Endothelial cell of umbilical vein (primary cell): ENCODE data around the gene PSMB9. TPM values are rescaled to one million over a fixed set of nuclear protein-coding genes. Genes with fewer than 3 reads are reported as not detected.
"Not testable (repeated sequence)": the region's sequence is repeated elsewhere in the genome, so short reads cannot be mapped to it uniquely, and the experiment has no call there.

Experiments used
- BruUV-seq: library from RNA; stranded (reverse); fragments of 400-500 nt; replicated peaks from 2 replicates; lab custom pipeline; 2021; lab: Mats Ljungman, UMichigan
- CTCF ChIA-PET: fragments of 300-600, 350-600 bp; sonication (Branson Sonifier 250); formaldehyde crosslinking; loops from one replicate; lab custom pipeline; 2021; ENCODE audit warnings: antibody characterized with exemption, inconsistent platforms; lab: Charles Lee
- POLR2A ChIA-PET: fragments of 300-600, 350-600 bp; sonication (Branson Sonifier 250); formaldehyde crosslinking; loops from one replicate; lab custom pipeline; 2021; ENCODE audit warnings: antibody characterized with exemption, inconsistent platforms; lab: Charles Lee
- DNase-seq: peaks from one replicate; pipeline ENCODE4 v3.0.0-alpha.2; 2011; ENCODE audit warnings: low read depth, low spot score
- FAIRE-seq: peaks from 2 replicates; lab custom pipeline; 2011; peaks lifted over from hg19 to GRCh38; lab: Jason Lieb, UNC
- H2AFZ ChIP-seq: 2 replicates; pipeline ENCODE4 v1.6.0; 2012; ENCODE audit warnings: low read depth, low read length, control low read depth, inconsistent platforms
- H3K27ac ChIP-seq: 2 replicates; pipeline ENCODE4 v1.5.1; 2011; ENCODE audit warnings: low read depth, mild to moderate bottlenecking, control low read depth, low read length, moderate library complexity; ENCODE audit not compliant: insufficient read depth
- H3K27me3 ChIP-seq, 2 experiments: 2 replicates each; pipeline versions ENCODE4 v1.6.0 to v1.6.1; 2011; ENCODE audit warnings: low read length in 2 of 2, mixed read lengths in 1 of 2; ENCODE audit not compliant: control insufficient read depth in 2 of 2, insufficient read depth in 2 of 2
- H3K36me3 ChIP-seq, 2 experiments: 2 replicates in 1 of 2; 3 replicates in 1 of 2; pipeline ENCODE4 v1.5.1; 2011; ENCODE audit warnings: low read length in 2 of 2, mild to moderate bottlenecking in 1 of 2, moderate library complexity in 1 of 2; ENCODE audit not compliant: control insufficient read depth in 2 of 2, insufficient read depth in 2 of 2; ENCODE audit errors: extremely low read depth in 1 of 2
- H3K4me1 ChIP-seq: 3 replicates; pipeline ENCODE4 v1.5.1; 2011; ENCODE audit warnings: mild to moderate bottlenecking, low read length; ENCODE audit not compliant: control insufficient read depth, insufficient read depth; ENCODE audit errors: extremely low read depth
- H3K4me2 ChIP-seq: 2 replicates; pipeline ENCODE4 v1.6.1; 2011; ENCODE audit warnings: low read length, control low read depth, mixed read lengths; ENCODE audit not compliant: insufficient read depth
- H3K4me3 ChIP-seq, 3 experiments: fragments of 200-600 bp in 1 of 3; sonication (generic), shearing (Covaris generic) in 1 of 3; replicated peaks in 1 of 3; 2 replicates each; pipeline ENCODE4 v1.5.1; 2011 to 2016; ENCODE audit warnings: control low read depth in 3 of 3, low read length in 3 of 3, mild to moderate bottlenecking in 2 of 3, inconsistent platforms in 1 of 3, low read depth in 1 of 3, moderate library complexity in 1 of 3; ENCODE audit not compliant: insufficient read depth in 1 of 3
- H3K79me2 ChIP-seq: 2 replicates; pipeline ENCODE4 v1.6.0; 2012; ENCODE audit warnings: low read length, inconsistent platforms; ENCODE audit not compliant: control insufficient read depth, insufficient read depth
- H3K9ac ChIP-seq: replicated peaks from 2 replicates; pipeline ENCODE3; 2011; ENCODE audit warnings: low read length, control low read depth; ENCODE audit not compliant: insufficient read depth; ENCODE audit errors: extremely low read depth
- H3K9me1 ChIP-seq: replicated peaks from 3 replicates; pipeline ENCODE4 v1.6.0; 2011; ENCODE audit warnings: mild to moderate bottlenecking, low read length; ENCODE audit not compliant: control insufficient read depth, insufficient read depth; ENCODE audit errors: extremely low read depth
- H3K9me3 ChIP-seq: replicated peaks from 2 replicates; pipeline ENCODE4 v1.5.1; 2012; ENCODE audit warnings: low read length, inconsistent platforms; ENCODE audit not compliant: control insufficient read depth, insufficient read depth
- H4K20me1 ChIP-seq: replicated peaks from 2 replicates; pipeline ENCODE3; 2011; ENCODE audit warnings: mild to moderate bottlenecking, low read length; ENCODE audit not compliant: control insufficient read depth, insufficient read depth; ENCODE audit errors: extremely low read depth
- CTCF ChIP-seq, 2 donors: IDR thresholded peaks; 1 replicate in 1 of 2; 2 replicates in 1 of 2; pipeline ENCODE4 v1.5.1; 2011; ENCODE audit warnings: low read length in 2 of 2, mild to moderate bottlenecking in 2 of 2, moderate library complexity in 2 of 2, control low read depth in 1 of 2, inconsistent platforms in 1 of 2, low read depth in 1 of 2; ENCODE audit not compliant: insufficient read depth in 1 of 2; ENCODE audit errors: extremely low read depth in 1 of 2
- FOS ChIP-seq: IDR thresholded peaks from 2 replicates; pipeline ENCODE4 v1.6.1; 2011; ENCODE audit warnings: mild to moderate bottlenecking, low read length, moderate library complexity, borderline replicate concordance; ENCODE audit not compliant: insufficient read depth
- MYC ChIP-seq: IDR thresholded peaks from one replicate; pipeline ENCODE4 v1.6.1; 2011; ENCODE audit warnings: mild to moderate bottlenecking, low read depth, low read length
- POLR2A ChIP-seq: IDR thresholded peaks from 2 replicates; pipeline ENCODE4 v1.6.1; 2012; ENCODE audit warnings: low read depth, mild to moderate bottlenecking, control low read depth, low read length
- dilution Hi-C: fragments of 300-500 bp; cut with MboI; formaldehyde crosslinking; loops from one replicate; pipeline ENCODE4 v1.15.0; 2019; ENCODE audit warnings: low sequenced_read_pairs; ENCODE audit not compliant: extremely low pct_ligation_motif_present
- intact Hi-C: fragments of 100-400 bp; cut with micrococcal nuclease; formaldehyde crosslinking; loops from one replicate; pipeline ENCODE4 v1.10.0; 2022
- polyA plus RNA-seq, 4 experiments: library from polyadenylated mRNA; depleted of rRNA in 3 of 4; stranded (reverse) in 3 of 4; unstranded in 1 of 4; fragments of >200 nt; gene quantifications; 2 replicates each; pipeline versions ENCODE4 v1.2.1 to v1.2.3, GENCODE V29; 2011 to 2012; ENCODE audit warnings: missing spikeins in 1 of 4
- total RNA-seq: library from RNA; stranded (reverse); gene quantifications from 2 replicates; pipeline ENCODE4 v1.2.3, GENCODE V29; 2021
- TF ChIP-seq, protein P1 (sequence below): IDR thresholded peaks from 2 replicates; pipeline ENCODE4 v1.6.1; 2011; ENCODE audit not compliant: insufficient read depth, insufficient read length

Gene PSMB9
- total and polyA plus RNA-seq, 2 donors (not counting 3 experiments of a cell fraction or from before 2014, with no cell fraction given): 6.3 TPM

GRCh38 chr6:32876603-32877002, 22.6 kb downstream of the PSMB9 start:
- TF ChIP-seq, protein P1, sequence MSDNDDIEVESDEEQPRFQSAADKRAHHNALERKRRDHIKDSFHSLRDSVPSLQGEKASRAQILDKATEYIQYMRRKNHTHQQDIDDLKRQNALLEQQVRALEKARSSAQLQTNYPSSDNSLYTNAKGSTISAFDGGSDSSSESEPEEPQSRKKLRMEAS: no peak
- TF ChIP-seq MYC: no peak
- no peak for TF ChIP-seq FOS
- no peak for TF ChIP-seq POLR2A
- POLR2A ChIA-PET: no interaction called here

GRCh38 chr6:32879691-32880090, 25.7 kb downstream of the PSMB9 start:
- ChIA-PET CTCF (interaction anchor here (0.8 to 4.7 kb wide), 4 partner anchors 11 to 105 kb away, joined by 3 to 40 read pairs (median 9); no protein-coding TSS in a partner anchor), POLR2A (no interaction called here)
- Histone ChIP-seq H4K20me1 (no peaks in the 10 kb centered on the region), H3K9ac (no peak overlapping the region), H3K27ac (no peak overlapping the region), H3K4me2 (no peak overlapping the region), H3K9me1 (no peaks in the 10 kb centered on the region), H3K9me3 (no peaks in the 10 kb centered on the region), H3K27me3 (peaks cover 43 to 68% of the 10 kb centered on the region in 2 experiments), H3K79me2 (no peaks in the 10 kb centered on the region), H3K36me3 (no peaks in the 10 kb centered on the region), H3K4me1 (no peaks in the 10 kb centered on the region), H3K4me3 (no peak overlapping the region), H2AFZ (no peak overlapping the region)
- dilution Hi-C loops (no loop called here), intact Hi-C loops (loop anchor here (10.0 kb wide), 1 partner anchor 365 kb away; no protein-coding TSS in a partner anchor)
- FAIRE-seq (no peak), DNase-seq (no peak)
- no TSS peak for BruUV-seq
- no peak for TF ChIP-seq CTCF (IDR thresholded peaks at IDR 0.05; ENCODE audit: extremely low read depth in 1 of 2, insufficient read depth in 1 of 2, low read depth in 1 of 2, low read length in 2 of 2)

More at GRCh38 chr6:32876603-32877002, 22.6 kb downstream of the PSMB9 start:
- H3K4me1 ChIP-seq: no peaks in the 10 kb centered on the region
- no peak for DNase-seq
- FAIRE-seq: no peak
- BruUV-seq: no TSS peak
- dilution Hi-C loops: no loop called here
- H3K36me3 ChIP-seq: no peaks in the 10 kb centered on the region
- H3K79me2 ChIP-seq: no peaks in the 10 kb centered on the region
- H3K9ac ChIP-seq: no peak overlapping the region
- H3K27ac ChIP-seq: no peak overlapping the region
- H3K9me1 ChIP-seq: no peaks in the 10 kb centered on the region
- no peaks in the 10 kb centered on the region for H4K20me1 ChIP-seq
- intact Hi-C loops: no loop called here
- H3K4me2 ChIP-seq: no peak overlapping the region
- H3K4me3 ChIP-seq: no peak overlapping the region
- no peaks in the 10 kb centered on the region for H3K9me3 ChIP-seq
- peaks cover 30 to 60% of the 10 kb centered on the region in 2 experiments for H3K27me3 ChIP-seq
- H2AFZ ChIP-seq: no peak overlapping the region
- CTCF ChIA-PET: interaction anchor here (0.9 to 4.7 kb wide), 6 partner anchors 8 to 108 kb away, joined by 3 to 40 read pairs (median 6); partner anchors contain the start of gene TAP2

DNA sequence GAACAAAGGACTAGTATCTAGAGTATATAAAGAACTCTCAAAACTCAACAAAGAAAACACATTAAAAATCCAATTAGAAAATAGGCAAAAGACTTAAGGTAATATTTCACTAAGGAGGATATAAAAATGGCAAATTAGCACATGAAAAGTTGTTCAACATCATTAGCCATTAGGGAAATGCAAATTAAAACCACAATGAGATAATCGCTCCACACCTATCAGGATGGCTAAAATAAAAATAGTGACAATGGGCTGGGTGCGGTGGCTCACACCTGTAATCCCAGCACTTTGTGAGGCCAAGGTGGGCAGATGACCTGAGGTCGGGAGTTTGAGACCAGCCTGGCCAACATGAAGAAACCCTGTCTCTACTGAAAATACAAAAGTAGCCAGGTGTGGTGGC, 27.0 kb downstream of the PSMB9 start:
- H3K9ac ChIP-seq, H3K9me1 ChIP-seq, H4K20me1 ChIP-seq, H3K79me2 ChIP-seq, H3K36me3 ChIP-seq, dilution Hi-C loops, H2AFZ ChIP-seq, H3K4me2 ChIP-seq, FAIRE-seq, H3K4me1 ChIP-seq, H3K4me3 ChIP-seq, DNase-seq, POLR2A ChIA-PET, BruUV-seq, H3K27ac ChIP-seq, H3K9me3 ChIP-seq: not testable (repeated sequence)
- H3K27me3 ChIP-seq: peaks cover 44 to 59% of the 10 kb centered on the region in 2 experiments
- CTCF ChIA-PET: interaction anchor here (0.7 to 4.7 kb wide), 4 partner anchors 9 to 134 kb away, joined by 3 to 40 read pairs (median 8); no protein-coding TSS in a partner anchor
- intact Hi-C loops: loop anchor here (10.0 kb wide), 1 partner anchor 364 kb away; no protein-coding TSS in a partner anchor
